ENCODE data around the gene ZC3H11A.

Gene ZC3H11A

GRCh38 chr1:203807196-203807595 lies 11.8 kb downstream of the ZC3H11A start:
- Histone ChIP-seq H3K9me3 (replicated peaks; ENCODE audit: insufficient read depth, low read length) (no peaks in the 10 kb centered on the region), H3K4me2 (ENCODE audit: low read depth, low read length) (no peak overlapping the region), H3K4me3 (ENCODE audit: low read length) (no peak overlapping the region), H3K36me3 (replicated peaks; ENCODE audit: insufficient read depth, low read length) (peaks cover 5% of the 10 kb centered on the region; the same call in 1 of the 2 replicates), H3K27me3 (replicated peaks; ENCODE audit: insufficient read depth, low read length) (no peaks in the 10 kb centered on the region), H4K20me1 (ENCODE audit: insufficient read depth, low read length) (no peaks in the 10 kb centered on the region; the same call in 1 of the 2 replicates), H3K79me2 (ENCODE audit: low read length) (peaks cover 95% of the 10 kb centered on the region), H3K9me2 (replicated peaks; ENCODE audit: insufficient read depth, low read length) (no peaks in the 10 kb centered on the region), H3F3A (ENCODE audit: insufficient read depth, low read length) (no peaks in the 10 kb centered on the region), H3K9ac (ENCODE audit: low read length) (no peak overlapping the region), H3K4me1 (ENCODE audit: low read length) (no peaks in the 10 kb centered on the region), H2AFZ (ENCODE audit: low read length) (no peak overlapping the region), H3K27ac (ENCODE audit: low read length) (no peak overlapping the region)
- no peak for DNase-seq
- TF ChIP-seq EZH2 (optimal IDR thresholded peaks at IDR 0.05; ENCODE audit: low read depth, low read length) (no peak), EZH2phosphoT487 (IDR thresholded peaks at IDR 0.05; ENCODE audit: low read length) (no peak), CTCF (IDR thresholded peaks at IDR 0.05; ENCODE audit: low read length) (no peak)

DNA sequence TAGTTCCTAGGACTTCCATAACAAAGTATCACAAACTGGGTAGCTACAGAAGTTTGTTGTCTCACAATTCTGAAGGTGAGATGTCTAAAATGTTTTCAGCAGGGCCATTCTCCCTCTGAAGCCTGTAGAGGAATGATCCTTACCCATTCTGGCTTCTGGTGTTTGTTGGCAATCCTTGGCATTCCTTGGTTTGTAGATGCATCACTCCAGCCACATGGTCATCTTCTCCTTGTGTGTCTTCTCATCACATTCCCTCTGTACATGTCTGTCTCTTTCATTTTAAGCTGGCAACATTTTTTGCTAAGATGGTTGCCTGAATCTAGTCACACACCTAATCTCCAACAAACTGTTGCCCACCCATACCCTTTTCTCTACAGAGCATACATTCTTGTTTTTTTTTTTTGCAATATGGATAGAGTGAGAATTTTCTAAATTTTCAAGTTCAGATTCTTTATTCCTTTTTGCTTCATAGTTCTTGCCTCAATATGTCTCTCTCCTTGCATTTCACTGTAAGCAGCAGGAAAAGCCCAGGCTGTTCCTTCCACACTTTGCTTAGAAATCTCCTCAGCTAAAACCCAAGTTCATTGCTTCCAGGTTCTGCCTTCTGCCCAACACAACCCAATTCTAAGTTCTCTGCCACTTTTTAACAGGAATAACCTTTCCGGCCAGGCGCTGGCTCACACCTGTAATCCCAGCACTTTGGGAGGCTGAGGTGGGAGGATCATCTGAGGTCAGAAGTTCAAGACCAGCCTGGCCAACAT lies 18.3 kb downstream of the ZC3H11A start:
- H3K4me1 ChIP-seq (ENCODE audit: low read length) = peaks cover 24% of the 10 kb centered on the region
- H3K27me3 ChIP-seq (replicated peaks; ENCODE audit: insufficient read depth, low read length) = no peaks in the 10 kb centered on the region
- H3K4me3 ChIP-seq (ENCODE audit: low read length) = no peak overlapping the region
- H3K4me2 ChIP-seq (ENCODE audit: low read depth, low read length) = no peak overlapping the region
- TF ChIP-seq EZH2phosphoT487 (IDR thresholded peaks at IDR 0.05; ENCODE audit: low read length) (no peak), CTCF (IDR thresholded peaks at IDR 0.05; ENCODE audit: low read length) (no peak), EZH2 (optimal IDR thresholded peaks at IDR 0.05; ENCODE audit: low read depth, low read length) (no peak)
- DNase-seq = no peak
- peaks cover 27% of the 10 kb centered on the region for H3F3A ChIP-seq (ENCODE audit: insufficient read depth, low read length)
- no peak overlapping the region for H3K27ac ChIP-seq (ENCODE audit: low read length)
- H3K9ac ChIP-seq (ENCODE audit: low read length) = no peak overlapping the region
- H4K20me1 ChIP-seq (ENCODE audit: insufficient read depth, low read length) = no peaks in the 10 kb centered on the region
- H3K9me2 ChIP-seq (replicated peaks; ENCODE audit: insufficient read depth, low read length) = no peaks in the 10 kb centered on the region
- H2AFZ ChIP-seq (ENCODE audit: low read length) = no peak overlapping the region
- peaks cover 81% of the 10 kb centered on the region for H3K79me2 ChIP-seq (ENCODE audit: low read length)
- peaks cover 3% of the 10 kb centered on the region; the same call in 1 of the 2 replicates for H3K36me3 ChIP-seq (replicated peaks; ENCODE audit: insufficient read depth, low read length)
- no peaks in the 10 kb centered on the region for H3K9me3 ChIP-seq (replicated peaks; ENCODE audit: insufficient read depth, low read length)

- H3K27me3 ChIP-seq (replicated peaks; ENCODE audit: insufficient read depth, low read length) = no peaks in the 10 kb centered on the region
- H4K20me1 ChIP-seq (ENCODE audit: insufficient read depth, low read length) = no peaks in the 10 kb centered on the region
- no peaks in the 10 kb centered on the region for H3K9me2 ChIP-seq (replicated peaks; ENCODE audit: insufficient read depth, low read length)
- H3K36me3 ChIP-seq (replicated peaks; ENCODE audit: insufficient read depth, low read length) = peaks cover 12% of the 10 kb centered on the region
- H2AFZ ChIP-seq (ENCODE audit: low read length) = no peak overlapping the region
- peaks cover 27% of the 10 kb centered on the region for H3F3A ChIP-seq (ENCODE audit: insufficient read depth, low read length)
- peak overlapping the region; percentile 61 for H3K9ac ChIP-seq (ENCODE audit: low read length)
- H3K4me1 ChIP-seq (ENCODE audit: low read length) = peaks cover 24% of the 10 kb centered on the region
- no peaks in the 10 kb centered on the region for H3K9me3 ChIP-seq (replicated peaks; ENCODE audit: insufficient read depth, low read length)
- TF ChIP-seq EZH2 (optimal IDR thresholded peaks at IDR 0.05; ENCODE audit: low read depth, low read length) = no peak
- no peak for TF ChIP-seq EZH2phosphoT487 (IDR thresholded peaks at IDR 0.05; ENCODE audit: low read length)
- no peak for TF ChIP-seq CTCF (IDR thresholded peaks at IDR 0.05; ENCODE audit: low read length)
- H3K4me3 ChIP-seq (ENCODE audit: low read length) = peak overlapping the region; percentile 15; the same call in 1 of the 2 replicates
- peak; percentile 93 for DNase-seq
- peak overlapping the region; percentile 93 for H3K27ac ChIP-seq (ENCODE audit: low read length)
- H3K79me2 ChIP-seq (ENCODE audit: low read length) = peaks cover 84% of the 10 kb centered on the region
- H3K4me2 ChIP-seq (ENCODE audit: low read depth, low read length) = peak overlapping the region; percentile 55
Measured at GRCh38 chr1:203818399-203818798, 23.0 kb downstream of the ZC3H11A start.
